Lower lobe of right lung (tissue), 2 donors: ENCODE results near the gene RFPL1. TPM values are rescaled to one million over a fixed set of nuclear protein-coding genes. Genes with fewer than 3 reads are reported as not detected.
"Not testable (repeated sequence)": the region's sequence is repeated elsewhere in the genome, so short reads cannot be mapped to it uniquely, and the experiment has no call there.

Experiments used
- ATAC-seq, 2 donors: fragments of 200-7000 bp; cut with Tn5 transposase; one replicate each; pipeline ENCODE4 v1.9.1; 2020 to 2022; ENCODE audit warnings: mild to moderate bottlenecking in 2 of 2, moderate library complexity in 2 of 2
- DNase-seq: peaks from one replicate; pipeline ENCODE4 v3.0.0-alpha.2; 2020
- H3K27ac ChIP-seq: fragments of 200-600 bp; one replicate; pipeline ENCODE4 v1.8.0; 2022
- H3K27me3 ChIP-seq: fragments of 200-600 bp; one replicate; pipeline ENCODE4 v1.8.0; 2022; ENCODE audit warnings: low read depth
- H3K36me3 ChIP-seq: fragments of 200-600 bp; one replicate; pipeline ENCODE4 v1.8.0; 2022; ENCODE audit warnings: mild to moderate bottlenecking
- H3K4me1 ChIP-seq: fragments of 200-600 bp; one replicate; pipeline ENCODE4 v1.8.0; 2022
- H3K4me3 ChIP-seq: fragments of 200-600 bp; one replicate; pipeline ENCODE4 v1.8.0; 2022; ENCODE audit warnings: mild to moderate bottlenecking
- H3K9me3 ChIP-seq: fragments of 200-600 bp; one replicate; pipeline ENCODE4 v1.8.0; 2022
- intact Hi-C: fragments of 100-400 bp; cut with DNase I; formaldehyde crosslinking; loops from one replicate; pipeline ENCODE4 v1.11.0; 2022
- total RNA-seq: library from RNA; stranded (reverse); fragmentation: NEBNext Ultra II Directional; extraction: Animal tissue kit (Norgen Biotek cat#: 25700); gene quantifications from one replicate; pipeline ENCODE4 v1.2.1, GENCODE V29; 2021
- TF ChIP-seq, protein P1 (sequence below): fragments of 200-600 bp; IDR thresholded peaks from one replicate; pipeline ENCODE4 v1.8.0; 2022; ENCODE audit warnings: antibody characterized with exemption, mild to moderate bottlenecking
- donor health status: DM: no; HTN: yes; CAD: no; lungs with severe emphysema.

RFPL1 gene
- total RNA-seq, 1 donor from 2014 or later = not detected

DNA sequence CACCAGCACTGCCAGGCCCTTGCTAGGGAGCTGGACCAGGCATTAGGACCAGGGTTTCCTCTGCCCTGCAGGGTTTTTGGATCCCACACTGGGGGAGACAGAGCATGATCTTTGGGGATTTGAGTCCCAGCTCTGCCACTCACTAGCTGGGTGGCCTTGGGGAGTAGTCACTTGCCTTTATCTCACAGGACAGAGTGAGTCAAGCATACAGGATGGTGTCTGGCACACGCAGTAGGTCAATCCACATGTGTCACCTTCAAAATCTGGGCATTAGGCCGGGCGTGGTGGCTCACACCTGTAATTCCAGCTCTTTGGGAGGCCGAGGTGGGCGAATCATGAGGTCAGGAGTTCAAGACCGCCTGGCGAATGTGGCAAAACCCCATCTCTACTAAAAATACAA lies 44.3 kb downstream of the RFPL1 start:
- ATAC-seq (no peak), DNase-seq (no peak)
- TF ChIP-seq, protein P1, sequence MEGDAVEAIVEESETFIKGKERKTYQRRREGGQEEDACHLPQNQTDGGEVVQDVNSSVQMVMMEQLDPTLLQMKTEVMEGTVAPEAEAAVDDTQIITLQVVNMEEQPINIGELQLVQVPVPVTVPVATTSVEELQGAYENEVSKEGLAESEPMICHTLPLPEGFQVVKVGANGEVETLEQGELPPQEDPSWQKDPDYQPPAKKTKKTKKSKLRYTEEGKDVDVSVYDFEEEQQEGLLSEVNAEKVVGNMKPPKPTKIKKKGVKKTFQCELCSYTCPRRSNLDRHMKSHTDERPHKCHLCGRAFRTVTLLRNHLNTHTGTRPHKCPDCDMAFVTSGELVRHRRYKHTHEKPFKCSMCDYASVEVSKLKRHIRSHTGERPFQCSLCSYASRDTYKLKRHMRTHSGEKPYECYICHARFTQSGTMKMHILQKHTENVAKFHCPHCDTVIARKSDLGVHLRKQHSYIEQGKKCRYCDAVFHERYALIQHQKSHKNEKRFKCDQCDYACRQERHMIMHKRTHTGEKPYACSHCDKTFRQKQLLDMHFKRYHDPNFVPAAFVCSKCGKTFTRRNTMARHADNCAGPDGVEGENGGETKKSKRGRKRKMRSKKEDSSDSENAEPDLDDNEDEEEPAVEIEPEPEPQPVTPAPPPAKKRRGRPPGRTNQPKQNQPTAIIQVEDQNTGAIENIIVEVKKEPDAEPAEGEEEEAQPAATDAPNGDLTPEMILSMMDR = no peak
- no peak overlapping the region for H3K27ac ChIP-seq
- peaks cover 13% of the 10 kb centered on the region for H3K4me1 ChIP-seq
- peaks cover 56% of the 10 kb centered on the region for H3K27me3 ChIP-seq
- H3K4me3 ChIP-seq = no peak overlapping the region
- no peaks in the 10 kb centered on the region for H3K36me3 ChIP-seq
- no peaks in the 10 kb centered on the region for H3K9me3 ChIP-seq
- intact Hi-C loops = no loop called here

DNA sequence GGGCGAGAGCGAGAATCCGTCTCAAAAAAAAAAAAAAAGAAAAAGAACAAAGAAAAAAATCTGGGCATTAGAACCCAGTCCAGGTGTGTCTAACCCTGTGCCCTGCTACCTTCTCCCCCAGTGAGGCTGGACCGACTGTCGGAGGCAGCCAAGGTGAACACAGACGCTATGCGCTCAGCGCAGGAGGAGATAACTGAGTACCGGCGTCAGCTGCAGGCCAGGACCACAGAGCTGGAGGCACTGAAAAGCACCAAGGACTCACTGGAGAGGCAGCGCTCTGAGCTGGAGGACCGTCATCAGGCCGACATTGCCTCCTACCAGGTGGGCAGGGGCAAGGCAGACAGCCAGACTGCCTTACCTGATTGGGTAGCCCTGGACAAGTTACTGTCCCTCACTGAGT lies 44.9 kb downstream of the RFPL1 start:
- Histone ChIP-seq H3K9me3 (no peaks in the 10 kb centered on the region), H3K36me3 (no peaks in the 10 kb centered on the region), H3K27ac (no peak overlapping the region), H3K4me1 (peaks cover 13% of the 10 kb centered on the region), H3K4me3 (no peak overlapping the region), H3K27me3 (peaks cover 51% of the 10 kb centered on the region)
- ATAC-seq = no peak
- no peak for DNase-seq
- intact Hi-C loops = no loop called here
- TF ChIP-seq, protein P1 = no peak

DNA sequence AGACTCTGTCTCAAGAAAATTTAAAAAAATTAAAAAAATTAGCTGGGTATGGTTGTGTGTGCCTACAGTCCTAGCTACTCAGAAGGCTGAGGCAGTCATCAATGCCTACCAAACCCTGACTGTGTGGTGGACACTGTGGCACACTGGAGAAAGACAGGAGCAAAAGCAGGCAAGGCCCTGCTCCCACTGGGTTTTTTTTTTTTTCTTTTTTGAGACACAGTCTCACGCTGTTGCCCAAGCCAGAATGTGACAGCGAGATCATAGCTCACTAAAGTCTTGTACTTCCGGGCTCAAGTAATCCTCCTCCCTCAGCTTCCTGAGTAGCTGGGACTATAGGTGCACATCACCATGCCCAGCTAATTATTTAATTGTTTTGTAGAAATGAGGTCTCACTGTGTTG lies 46.3 kb downstream of the RFPL1 start:
- intact Hi-C loops = no loop called here
- ATAC-seq = no peak
- Histone ChIP-seq H3K27me3 (peaks cover 37% of the 10 kb centered on the region), H3K9me3 (no peaks in the 10 kb centered on the region), H3K4me1 (peaks cover 13% of the 10 kb centered on the region), H3K36me3 (no peaks in the 10 kb centered on the region), H3K4me3 (no peak overlapping the region), H3K27ac (no peak overlapping the region)
- TF ChIP-seq, protein P1 = no peak
- no peak for DNase-seq

DNA sequence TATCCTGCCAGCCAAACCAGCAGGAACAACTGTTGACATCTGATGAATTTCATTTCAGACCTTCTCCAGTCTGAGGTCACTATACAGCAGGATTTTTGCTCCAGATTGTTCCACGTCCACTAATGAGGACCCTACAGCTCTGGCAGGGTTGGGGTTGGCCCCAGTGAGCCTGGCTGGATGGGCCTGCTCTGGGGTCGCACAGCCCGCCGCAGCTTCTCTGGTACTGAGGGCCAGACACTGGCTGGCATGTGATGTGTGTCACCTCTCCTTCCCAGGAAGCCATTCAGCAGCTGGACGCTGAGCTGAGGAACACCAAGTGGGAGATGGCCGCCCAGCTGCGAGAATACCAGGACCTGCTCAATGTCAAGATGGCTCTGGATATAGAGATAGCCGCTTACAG lies 47.1 kb downstream of the RFPL1 start:
- peaks cover 6% of the 10 kb centered on the region for H3K4me1 ChIP-seq
- H3K9me3 ChIP-seq = no peaks in the 10 kb centered on the region
- peaks cover 29% of the 10 kb centered on the region for H3K27me3 ChIP-seq
- no peak for ATAC-seq
- TF ChIP-seq, protein P1 = no peak
- intact Hi-C loops = no loop called here
- H3K4me3 ChIP-seq = no peak overlapping the region
- H3K27ac ChIP-seq = no peak overlapping the region
- no peak for DNase-seq
- H3K36me3 ChIP-seq = no peaks in the 10 kb centered on the region

DNA sequence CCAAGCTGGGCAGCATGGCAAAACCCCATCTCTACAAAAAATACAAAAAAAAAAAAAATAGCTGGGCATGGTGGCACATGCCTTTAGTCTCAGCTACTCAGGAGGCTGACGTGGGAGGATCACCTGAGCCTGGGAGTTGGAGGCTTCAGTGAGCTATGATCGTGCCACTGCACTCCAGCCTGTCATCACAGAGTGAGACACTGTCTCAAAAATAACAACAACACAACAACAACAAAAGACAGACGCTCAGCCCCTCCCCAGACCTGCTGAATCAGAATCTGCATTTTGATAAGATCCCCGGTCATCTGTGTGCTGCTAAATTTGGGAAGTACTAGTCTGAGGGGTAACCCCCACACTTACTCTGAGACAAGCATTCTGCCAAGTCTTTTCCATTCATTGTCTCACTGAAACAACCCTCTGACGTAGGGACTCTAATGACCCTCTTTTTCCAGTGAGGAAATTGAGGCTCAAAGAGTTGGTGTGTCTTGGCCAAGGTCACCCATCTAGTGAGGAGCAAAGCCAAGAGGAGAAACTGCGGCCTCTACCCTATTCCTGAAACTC lies 49.1 kb downstream of the RFPL1 start:
- Histone ChIP-seq H3K36me3 (no peaks in the 10 kb centered on the region), H3K4me3 (no peak overlapping the region), H3K27me3 (peaks cover 9% of the 10 kb centered on the region), H3K4me1 (no peaks in the 10 kb centered on the region), H3K27ac (no peak overlapping the region), H3K9me3 (no peaks in the 10 kb centered on the region)
- TF ChIP-seq, protein P1 = no peak
- no peak for ATAC-seq
- no peak for DNase-seq
- intact Hi-C loops = no loop called here

DNA sequence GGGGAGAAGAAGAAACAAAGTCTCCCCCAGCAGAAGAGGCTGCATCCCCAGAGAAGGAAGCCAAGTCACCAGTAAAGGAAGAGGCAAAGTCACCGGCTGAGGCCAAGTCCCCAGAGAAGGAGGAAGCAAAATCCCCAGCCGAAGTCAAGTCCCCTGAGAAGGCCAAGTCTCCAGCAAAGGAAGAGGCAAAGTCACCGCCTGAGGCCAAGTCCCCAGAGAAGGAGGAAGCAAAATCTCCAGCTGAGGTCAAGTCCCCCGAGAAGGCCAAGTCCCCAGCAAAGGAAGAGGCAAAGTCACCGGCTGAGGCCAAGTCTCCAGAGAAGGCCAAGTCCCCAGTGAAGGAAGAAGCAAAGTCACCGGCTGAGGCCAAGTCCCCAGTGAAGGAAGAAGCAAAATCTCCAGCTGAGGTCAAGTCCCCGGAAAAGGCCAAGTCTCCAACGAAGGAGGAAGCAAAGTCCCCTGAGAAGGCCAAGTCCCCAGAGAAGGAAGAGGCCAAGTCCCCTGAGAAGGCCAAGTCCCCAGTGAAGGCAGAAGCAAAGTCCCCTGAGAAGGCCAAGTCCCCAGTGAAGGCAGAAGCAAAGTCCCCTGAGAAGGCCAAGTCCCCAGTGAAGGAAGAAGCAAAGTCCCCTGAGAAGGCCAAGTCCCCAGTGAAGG lies 50.9 kb downstream of the RFPL1 start:
- H3K36me3 ChIP-seq, H3K27me3 ChIP-seq, DNase-seq, H3K27ac ChIP-seq, H3K4me3 ChIP-seq, H3K4me1 ChIP-seq, ATAC-seq, H3K9me3 ChIP-seq, intact Hi-C loops: not testable (repeated sequence)
